GM21526 (cell line): Measurements from ENCODE around the gene LRRC37B.
A peak's percentile ranks its signal among the peaks of the same experiment; 100 is the strongest.
"Not testable (repeated sequence)": the region's sequence is repeated elsewhere in the genome, so short reads cannot be mapped to it uniquely, and the experiment has no call there.

Experiments
- ATAC-seq: cut with Tn5 transposase; IDR thresholded peaks from one replicate; pipeline ENCODE4 v1.9.1; 2021; ENCODE audit warnings: moderate library complexity; ENCODE audit not compliant: unreplicated experiment, low FRiP score

Gene LRRC37B

DNA sequence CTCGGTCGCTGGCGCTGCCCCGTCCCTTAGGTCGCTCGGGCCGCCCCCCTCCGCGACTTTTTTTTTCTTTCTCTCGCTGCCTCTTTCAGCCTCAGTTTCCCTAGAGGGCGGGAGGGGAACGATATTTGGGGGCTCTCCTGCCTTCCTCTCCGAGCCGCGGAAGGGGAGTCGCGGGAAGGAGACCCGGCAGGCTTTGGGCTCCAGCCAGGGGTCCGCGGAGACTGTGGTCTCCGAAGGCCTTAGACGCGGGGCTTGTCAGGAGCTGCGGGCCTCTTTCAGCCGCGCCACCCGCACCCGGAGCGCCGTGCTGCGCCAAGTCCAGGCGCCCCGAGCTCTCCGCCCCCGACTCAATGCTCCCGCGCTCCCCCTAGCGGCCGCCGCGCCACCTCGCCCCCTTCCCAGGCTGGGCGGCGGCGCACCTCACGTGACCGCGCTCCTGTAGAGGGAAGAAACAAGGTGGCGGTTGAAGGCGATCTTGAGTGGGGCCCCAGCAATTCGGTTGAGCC, at the start of gene LRRC37B:
LRRC37B (plus strand) TSS at position 427 of the 506 bp plus-strand sequence. CDS start 14,010 bp downstream, outside the sequence.
- peak; percentile 80 for ATAC-seq

DNA sequence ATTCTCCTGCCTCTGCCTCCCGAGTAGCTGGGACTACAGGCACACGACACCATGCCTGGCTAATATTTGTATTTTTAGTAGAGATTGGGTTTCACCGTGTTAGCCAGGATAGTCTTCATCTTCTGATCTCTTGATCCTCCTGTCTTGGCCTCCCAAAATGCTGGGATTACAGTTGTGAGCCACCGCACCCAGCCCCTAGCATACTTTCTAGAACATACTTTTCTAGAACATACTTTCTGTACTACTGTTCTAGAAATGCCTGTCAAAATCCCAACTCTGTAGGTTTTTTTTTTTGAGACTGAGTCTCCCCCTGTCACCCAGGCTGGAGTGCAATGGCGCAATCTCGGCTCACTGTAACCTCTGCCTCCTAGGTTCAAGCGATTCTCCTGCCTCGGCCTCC, 43.1 kb upstream of the LRRC37B start:
- not testable (repeated sequence) for ATAC-seq

DNA sequence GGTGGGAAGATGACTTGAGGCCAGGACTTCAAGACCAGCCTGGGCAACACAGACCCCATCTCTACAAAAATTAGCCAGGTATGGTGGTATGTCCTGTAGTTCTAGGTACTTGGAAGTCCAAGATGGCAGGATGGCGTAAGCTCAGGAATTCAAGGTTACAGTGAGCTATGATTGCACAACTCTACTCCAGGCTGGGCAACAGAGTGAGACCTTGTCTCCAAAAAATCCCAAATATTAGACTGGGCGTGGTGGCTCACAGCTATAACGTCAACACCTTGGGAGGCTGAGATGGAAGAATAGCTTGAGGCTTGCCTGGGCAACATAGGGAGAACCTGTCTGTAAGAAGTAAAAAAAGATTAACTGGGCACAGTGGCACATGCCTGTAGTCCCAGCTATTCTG, 39.5 kb upstream of the LRRC37B start:
- no peak for ATAC-seq

DNA sequence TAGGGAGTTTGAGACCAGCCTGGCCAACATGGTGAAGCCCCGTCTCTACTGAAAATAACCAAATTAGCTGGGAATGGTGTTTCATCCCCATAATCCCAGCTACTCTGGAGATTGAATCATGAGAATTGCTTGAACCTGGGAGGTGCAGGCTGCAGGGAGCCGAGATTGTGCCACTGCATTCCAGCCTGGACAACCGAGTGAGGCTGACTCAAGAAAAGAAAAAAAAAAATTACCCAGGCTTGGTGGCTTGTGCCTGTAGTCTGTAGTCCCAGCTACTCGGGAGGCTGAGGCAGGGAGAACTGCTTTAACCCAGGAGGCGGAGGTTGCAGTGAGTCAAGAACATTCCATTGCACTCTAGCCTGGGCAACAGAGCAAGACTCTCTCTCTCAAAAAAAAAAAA, 36.8 kb upstream of the LRRC37B start:
- ATAC-seq: not testable (repeated sequence)

DNA sequence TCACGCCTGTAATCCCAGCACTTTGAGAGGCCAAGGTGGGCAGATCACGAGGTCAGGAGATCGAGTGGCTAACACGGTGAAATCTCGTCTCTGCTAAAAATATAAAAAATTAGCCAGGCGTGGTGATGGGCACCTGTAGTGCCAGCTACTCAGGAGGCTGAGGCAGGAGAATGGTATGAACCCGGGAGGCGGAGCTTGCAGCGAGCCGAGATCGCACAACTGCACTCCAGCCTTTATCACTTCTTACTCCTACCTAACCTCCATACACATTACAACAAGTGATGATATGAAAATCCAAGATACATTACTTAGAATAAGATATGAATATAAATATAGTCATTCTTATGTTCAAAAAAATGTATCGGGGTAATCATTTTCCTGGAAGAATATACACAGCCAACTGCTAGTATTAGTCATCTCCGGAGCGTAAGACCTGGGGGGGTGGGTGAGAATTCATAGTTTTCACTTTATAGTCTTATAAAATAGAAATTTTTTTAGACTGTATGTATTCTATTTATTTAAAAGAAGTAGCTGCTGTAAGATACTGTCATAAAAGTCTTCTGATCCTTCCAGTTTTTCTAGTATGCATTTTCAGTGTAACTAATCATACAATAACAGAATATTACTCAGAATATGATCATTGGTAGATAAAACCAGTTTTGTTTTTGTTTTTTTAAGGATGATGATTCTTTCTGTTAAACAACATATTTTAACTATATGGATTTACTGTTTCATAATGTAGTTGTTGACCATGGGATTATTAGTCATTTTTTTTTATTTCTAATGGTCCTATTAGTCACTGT, 32.7 kb upstream of the LRRC37B start:
- ATAC-seq: not testable (repeated sequence)

DNA sequence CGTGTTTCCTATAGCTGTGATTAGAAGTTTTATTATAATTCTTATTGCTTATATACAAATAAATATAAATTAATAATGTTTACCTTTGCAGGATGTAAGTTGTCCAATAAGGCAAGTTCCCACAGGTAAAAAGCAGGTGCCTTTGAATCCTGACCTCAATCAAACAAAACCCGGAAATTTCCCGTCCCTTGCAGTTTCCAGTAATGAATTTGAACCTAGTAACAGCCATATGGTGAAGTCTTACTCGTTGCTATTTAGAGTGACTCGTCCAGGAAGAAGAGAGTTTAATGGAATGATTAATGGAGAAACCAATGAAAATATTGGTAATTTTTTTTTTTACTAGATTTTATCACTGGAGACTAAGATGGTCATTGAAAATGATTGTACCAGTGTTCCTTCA, 31.8 kb upstream of the LRRC37B start:
- ATAC-seq: not testable (repeated sequence)

DNA sequence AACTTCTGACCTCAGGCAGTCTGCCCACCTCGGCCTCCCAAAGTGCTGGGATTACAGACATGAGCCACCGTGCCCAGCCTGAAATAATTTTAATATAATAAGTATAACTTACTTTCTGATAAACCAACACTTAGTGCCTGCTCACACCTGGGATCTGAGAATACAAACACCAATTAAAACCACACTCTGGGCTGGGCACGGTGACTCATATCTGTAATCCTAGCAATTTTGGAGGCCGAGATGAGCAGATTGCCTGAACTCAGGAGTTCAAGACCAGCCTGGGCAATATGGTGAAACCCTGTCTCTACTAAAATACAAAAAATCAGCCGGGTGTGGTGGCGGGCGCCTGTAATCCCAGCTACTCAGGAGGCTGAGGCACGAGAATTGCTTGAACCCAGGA, 15.4 kb upstream of the LRRC37B start:
- ATAC-seq: not testable (repeated sequence)

DNA sequence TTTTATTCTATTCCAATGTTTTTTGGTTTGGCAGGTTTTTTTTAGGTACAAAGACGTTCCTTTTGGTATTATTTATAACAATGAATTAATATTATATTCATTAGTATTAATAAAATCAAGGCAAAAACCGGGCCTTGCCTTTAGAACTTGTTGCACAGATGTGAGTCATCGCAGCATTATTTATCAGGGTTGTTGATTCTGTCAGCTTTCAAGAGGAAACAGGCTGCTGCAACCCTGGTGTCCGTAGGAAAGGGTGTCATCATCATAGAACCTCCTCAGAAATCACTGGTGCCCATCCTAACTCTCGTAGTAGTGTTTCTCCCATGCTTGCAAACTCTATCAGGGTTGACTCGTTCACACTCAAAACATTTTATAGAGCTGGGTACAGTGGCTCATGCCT, 10.2 kb upstream of the LRRC37B start:
- no peak for ATAC-seq

DNA sequence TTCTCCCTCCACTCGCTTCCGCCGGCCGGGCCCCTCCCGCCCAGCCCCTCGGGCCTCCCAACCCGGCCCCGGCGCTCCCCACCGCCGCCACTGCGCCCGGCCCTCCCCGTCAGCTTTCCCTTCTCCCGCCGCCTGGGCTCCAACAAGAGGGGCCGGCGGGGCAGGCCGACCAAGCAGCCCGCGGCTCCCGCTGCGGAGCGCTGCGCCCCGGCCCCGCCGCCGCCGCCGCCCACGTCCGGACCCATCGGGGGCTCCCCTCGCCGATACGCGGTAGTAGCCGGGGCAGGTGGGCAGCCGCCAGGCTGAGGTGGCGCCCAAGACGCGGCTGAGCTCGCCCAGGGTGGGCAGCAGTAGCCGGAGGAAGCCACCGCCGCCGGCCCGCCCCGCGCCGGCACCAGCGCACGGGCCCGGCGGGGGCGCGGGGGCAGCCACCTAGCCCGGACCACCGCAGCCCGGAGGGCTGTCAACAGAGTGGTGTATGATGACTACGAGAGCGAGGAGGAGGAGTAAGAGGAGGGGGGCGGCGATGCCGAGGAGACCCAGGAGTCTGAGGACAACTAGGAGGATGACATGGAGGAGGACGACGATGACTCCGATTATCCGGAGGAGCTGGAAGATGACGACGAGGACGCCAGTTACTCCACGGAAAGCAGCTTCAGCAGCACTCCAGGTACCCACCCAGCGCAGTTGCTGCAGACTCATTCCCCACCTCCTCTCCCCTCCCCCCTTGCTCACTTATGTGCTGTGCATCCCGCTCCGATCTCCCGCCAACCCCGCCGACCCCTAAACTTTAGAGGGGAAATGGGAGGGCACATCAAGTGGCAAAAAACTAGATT, 498 bp downstream of the LRRC37B start:
- ATAC-seq: peak; percentile 27

DNA sequence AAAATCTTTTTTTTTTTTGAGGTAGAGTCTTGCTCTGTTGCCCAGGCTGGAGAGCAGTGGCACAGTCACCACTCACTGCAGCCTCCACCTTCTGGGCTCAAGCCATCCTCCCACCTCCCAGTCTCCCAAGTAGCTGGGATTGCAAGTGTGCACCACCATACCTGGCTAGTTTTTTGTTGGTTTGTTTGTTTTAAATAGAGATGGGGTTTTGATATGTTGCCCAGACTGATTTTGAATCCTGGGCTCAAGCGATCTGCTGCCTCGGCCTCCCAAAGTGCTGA, 2.0 kb downstream of the LRRC37B start:
- no peak for ATAC-seq

DNA sequence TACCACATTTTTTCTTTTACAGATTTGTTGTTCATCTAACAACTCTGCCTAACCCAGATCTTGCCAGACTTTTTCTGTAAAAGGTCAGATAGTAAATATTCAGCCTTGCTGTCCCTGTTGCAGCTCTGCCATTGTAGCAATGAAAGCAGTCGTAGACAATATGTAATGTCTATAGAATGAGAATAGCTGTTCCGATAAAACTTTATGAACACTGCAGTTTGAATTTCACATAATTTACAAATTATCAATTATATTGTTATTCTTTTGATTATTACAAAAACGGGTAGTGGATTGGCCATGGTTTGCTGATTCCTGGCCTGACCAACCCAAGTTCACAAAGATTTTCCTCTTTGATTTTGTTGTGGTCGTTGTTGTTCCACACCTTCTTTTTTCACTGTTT, 2.9 kb downstream of the LRRC37B start:
- ATAC-seq: no peak

DNA sequence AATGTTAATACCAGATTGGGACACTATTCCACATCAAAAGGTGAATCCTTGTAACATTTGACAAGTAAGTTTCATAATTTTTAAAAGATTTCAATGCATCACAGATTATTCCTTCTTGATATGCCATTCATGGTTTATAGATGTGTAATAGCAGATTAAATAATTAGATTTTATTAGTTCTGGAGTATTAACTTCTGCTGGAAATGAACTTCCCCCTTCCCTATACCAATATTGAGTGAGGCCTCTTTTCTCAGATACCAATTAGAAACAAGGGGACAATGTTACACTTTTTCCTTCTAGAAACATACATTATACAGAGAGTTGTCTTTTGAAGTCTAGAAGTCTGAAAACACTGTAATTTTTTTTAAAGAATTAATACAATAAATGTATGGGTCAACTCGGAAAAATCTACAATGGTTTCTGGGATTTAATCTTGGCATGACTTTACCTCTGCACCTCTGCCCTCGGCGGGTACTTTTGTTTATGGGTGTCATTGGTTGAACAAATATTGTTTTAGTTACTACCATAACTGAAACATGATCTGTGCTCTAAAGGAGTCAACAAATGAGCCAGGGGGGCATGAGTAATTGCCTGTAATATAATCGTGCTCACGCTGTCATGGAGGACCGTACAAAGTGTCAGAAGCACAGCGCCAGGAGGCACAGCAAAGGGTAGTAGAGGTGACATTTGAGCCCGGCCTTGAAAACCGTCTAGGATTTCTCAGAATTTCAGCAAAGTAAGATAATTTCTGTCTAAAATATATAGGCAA, 8.2 kb downstream of the LRRC37B start:
- ATAC-seq: no peak

DNA sequence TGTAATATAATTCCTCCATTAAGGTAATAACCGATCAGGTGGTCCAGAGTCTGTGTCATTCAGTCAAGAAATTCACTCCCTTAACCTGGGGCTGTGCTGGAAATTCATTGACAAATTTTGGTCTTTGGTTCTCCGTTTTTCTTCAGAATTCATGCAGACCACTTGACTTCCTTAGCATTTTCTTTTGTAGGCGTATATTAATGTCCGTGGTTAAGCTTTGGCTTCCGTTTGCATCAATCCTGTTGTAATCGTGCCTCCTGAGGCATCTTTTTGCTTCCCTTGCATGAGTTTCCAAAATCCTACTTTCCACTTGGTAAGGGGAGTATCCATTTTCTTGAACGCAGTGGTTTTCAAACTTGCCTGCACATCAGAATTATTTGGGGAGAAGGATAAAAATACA, 9.0 kb downstream of the LRRC37B start:
- ATAC-seq: no peak

DNA sequence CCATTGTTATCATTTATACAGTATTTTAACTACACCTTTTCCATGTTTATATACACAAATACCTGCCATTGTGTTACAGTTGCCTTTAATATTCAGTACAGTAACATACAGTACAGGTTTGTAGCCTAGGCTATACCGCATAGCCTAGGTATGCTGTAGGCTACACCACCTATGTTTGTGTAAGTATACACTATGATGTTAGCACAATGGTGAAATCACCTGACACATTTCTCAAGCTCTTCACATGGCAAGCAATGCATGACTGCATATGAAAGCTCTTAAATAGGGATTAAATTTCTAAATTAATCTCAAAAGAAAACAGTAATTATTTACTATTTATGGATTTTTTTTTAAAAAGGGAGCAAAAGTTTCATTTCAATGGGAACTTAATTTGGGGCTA, 12.0 kb downstream of the LRRC37B start:
- ATAC-seq: no peak

DNA sequence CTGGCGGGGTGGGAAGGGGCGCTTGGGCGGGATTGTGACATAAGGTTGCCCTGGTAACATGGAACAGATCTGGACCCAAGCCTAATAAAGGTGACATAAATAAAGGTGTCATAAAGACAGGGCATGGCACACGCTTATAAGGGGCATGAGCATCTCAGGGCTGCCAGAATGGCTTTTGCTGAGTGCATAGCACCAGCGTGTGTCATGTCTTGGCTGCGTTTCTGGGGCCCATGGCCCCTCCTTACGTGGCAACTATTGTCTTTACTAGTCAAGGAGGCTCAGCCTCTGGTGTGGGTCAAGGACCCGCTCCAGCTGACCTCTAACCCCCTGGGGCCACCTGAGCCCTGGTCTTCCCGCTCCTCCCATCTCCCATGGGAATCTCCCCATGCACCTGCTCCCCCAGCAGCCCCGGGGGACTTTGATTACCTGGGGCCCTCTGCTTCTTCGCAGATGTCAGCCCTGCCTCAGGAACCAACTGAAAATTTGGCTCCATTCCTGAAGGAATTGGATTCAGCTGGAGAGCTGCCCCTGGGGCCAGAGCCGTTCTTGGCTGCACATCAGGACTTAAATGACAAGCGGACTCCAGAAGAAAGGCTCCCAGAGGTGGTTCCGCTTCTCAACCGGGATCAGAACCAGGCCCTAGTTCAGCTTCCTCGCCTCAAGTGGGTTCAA, 13.9 kb downstream of the LRRC37B start:
- no peak for ATAC-seq

DNA sequence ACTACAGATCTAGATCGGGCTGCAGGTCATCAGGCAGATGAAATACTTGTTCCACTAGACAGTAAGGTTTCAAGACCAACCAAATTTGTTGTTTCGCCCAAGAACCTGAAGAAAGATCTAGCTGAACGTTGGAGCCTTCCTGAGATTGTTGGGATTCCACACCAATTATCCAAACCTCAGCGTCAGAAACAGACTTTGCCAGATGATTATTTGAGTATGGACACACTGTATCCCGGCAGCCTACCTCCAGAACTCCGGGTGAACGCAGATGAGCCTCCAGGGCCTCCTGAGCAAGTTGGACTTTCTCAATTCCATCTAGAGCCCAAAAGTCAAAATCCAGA, 14.4 kb downstream of the LRRC37B start:
- no peak for ATAC-seq

DNA sequence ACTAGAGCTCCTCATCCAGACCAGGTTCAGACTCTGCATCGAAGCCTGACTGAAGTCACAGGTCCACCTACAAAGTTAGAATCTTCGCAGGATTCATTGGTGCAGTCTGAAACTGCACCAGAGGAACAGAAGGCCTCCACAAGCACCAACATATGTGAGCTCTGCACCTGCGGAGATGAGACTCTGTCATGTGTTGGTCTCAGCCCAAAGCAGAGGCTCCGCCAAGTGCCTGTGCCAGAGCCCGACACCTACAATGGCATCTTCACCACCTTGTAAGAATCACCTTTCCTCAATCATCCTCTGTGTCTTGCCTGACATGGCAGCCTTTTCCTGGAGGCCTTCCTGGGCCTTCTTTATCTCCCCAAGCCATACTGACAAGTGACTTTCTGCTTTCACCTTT, 15.4 kb downstream of the LRRC37B start:
- ATAC-seq: not testable (repeated sequence)

DNA sequence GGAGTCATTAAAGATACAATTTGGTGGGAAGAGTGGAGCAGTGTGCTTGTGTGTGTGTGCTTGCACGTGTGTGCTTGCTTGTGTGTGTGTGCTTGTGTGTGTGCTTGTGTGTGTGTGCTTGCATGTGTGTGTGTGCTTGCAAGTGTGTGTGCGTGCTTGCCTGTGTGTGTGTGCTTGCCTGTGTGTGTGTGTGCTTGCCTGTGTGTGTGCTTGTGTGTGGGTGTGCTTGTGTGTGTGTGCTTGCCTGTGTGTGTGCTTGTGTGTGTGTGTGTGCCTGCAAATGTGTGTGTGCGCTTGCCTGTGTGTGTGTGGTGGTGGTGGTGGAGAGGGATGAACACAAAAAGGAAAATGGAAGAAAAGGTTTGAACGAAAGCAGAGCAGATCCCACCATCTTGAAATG, 20.1 kb downstream of the LRRC37B start:
- ATAC-seq: not testable (repeated sequence)

DNA sequence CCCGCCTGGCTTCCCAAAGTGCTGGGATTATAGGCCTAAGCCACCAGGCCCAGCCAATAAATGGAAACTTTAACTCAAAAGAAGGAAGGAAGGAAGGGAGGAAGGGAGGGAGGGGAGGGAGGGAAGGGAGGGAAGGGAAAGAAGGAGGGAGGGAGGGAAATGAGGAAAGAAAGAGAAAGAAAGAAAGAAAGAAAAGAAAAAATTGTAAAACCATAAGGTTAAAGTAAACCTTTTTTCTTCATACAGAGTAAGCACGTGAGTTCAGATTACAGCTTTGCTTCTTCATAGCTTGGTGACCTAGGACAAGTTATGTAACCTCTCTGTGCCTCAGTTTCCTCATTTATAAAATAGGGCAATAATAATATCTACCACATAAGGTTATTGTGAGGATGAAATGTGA, 26.0 kb downstream of the LRRC37B start:
- no peak for ATAC-seq

DNA sequence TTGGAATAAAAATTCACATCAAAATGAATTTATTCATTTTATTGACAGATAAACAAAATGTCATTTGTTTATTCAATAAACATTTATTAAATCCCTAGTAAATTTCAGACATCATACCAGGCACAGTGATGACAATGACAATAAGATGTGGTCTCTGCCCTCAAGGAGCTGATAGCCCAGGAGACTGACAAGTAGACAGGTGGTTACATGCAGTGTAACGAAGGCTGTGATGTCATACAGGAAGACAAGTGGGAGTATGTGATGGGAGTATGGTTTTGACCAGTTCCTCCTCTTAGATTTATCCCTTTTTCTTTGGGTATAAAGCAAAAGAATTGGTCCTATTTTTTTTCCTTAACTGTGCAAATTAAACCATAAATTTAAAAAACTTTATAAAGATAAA, 26.6 kb downstream of the LRRC37B start:
- not testable (repeated sequence) for ATAC-seq

DNA sequence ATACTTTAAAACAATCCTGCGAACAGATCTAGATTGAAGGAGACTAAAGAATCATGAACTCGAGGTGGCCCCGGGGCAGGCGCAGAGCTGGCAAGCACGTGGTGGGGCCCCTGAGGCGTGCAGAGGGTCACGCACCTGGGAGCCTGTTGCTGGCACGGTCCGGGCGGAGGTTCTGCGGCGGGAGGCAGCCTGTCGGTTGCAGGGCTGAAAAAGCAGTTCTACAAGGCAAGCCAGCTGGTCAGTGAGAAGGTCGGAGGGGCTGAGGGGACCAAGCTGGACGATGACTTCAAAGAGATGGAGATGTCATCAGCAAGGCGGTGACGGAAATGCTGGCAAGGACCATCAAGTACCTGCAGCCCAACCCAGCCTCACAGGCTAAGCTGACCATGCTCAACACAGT, 33.1 kb downstream of the LRRC37B start:
- not testable (repeated sequence) for ATAC-seq
